SW480 (cell line): ENCODE results near the gene RDX.
"Not testable (repeated sequence)": the region's sequence is repeated elsewhere in the genome, so short reads cannot be mapped to it uniquely, and the experiment has no call there.

ENCODE experiments used
- DNase-seq: peaks from one replicate; pipeline ENCODE4 v3.0.0-alpha.2; 2016; ENCODE audit warnings: low spot score

RDX gene

GRCh38 chr11:110305169-110306018, 9.0 kb upstream of the RDX start:
- DNase-seq: peak; percentile 78

GRCh38 chr11:110303414-110303826, 7.0 kb upstream of the RDX start:
- DNase-seq: no peak

- no peak for DNase-seq
Observed at GRCh38 chr11:110301577-110301976, 5.2 kb upstream of the RDX start.

GRCh38 chr11:110301032-110301431, 4.6 kb upstream of the RDX start:
- no peak for DNase-seq

GRCh38 chr11:110299006-110299785, 2.8 kb upstream of the RDX start:
- DNase-seq: no peak

GRCh38 chr11:110298301-110298765, 1.9 kb upstream of the RDX start:
- DNase-seq: no peak

- DNase-seq: peak; percentile 9
Observed at GRCh38 chr11:110297726-110298300, 1.4 kb upstream of the RDX start.

GRCh38 chr11:110297076-110297725, 787 bp upstream of the RDX start:
- DNase-seq: no peak

GRCh38 chr11:110295531-110296225, 736 bp downstream of the RDX start:
- peak; percentile 66 for DNase-seq

GRCh38 chr11:110295086-110295485, 1.3 kb downstream of the RDX start:
- no peak for DNase-seq

GRCh38 chr11:110294509-110294908, 1.9 kb downstream of the RDX start:
- DNase-seq: no peak

- DNase-seq: no peak
Observed at GRCh38 chr11:110293389-110293788, 3.0 kb downstream of the RDX start.

- DNase-seq: not testable (repeated sequence)
Observed at GRCh38 chr11:110292146-110292545, 4.3 kb downstream of the RDX start.

- no peak for DNase-seq
Observed at GRCh38 chr11:110290591-110291334, 5.7 kb downstream of the RDX start.

GRCh38 chr11:110289472-110289871, 6.9 kb downstream of the RDX start:
- DNase-seq: no peak

- no peak for DNase-seq
Observed at GRCh38 chr11:110287537-110287936, 8.9 kb downstream of the RDX start.

- no peak for DNase-seq
Observed at GRCh38 chr11:110286298-110287040, 9.9 kb downstream of the RDX start.

GRCh38 chr11:110283862-110284261, 12.6 kb downstream of the RDX start:
- no peak for DNase-seq

GRCh38 chr11:110280595-110280994, 15.8 kb downstream of the RDX start:
- not testable (repeated sequence) for DNase-seq

GRCh38 chr11:110279881-110280280, 16.5 kb downstream of the RDX start:
- DNase-seq: no peak
